ENCODE results near the gene TMEM170A.

GRCh38 chr16:75488322-75488721, 23.8 kb upstream of the TMEM170A start:
- no peak for TF ChIP-seq EZH2 (IDR thresholded peaks at IDR 0.05; ENCODE audit: borderline replicate concordance, low read depth, low read length, severe bottlenecking)
- TF ChIP-seq CTCF (IDR thresholded peaks at IDR 0.05; ENCODE audit: borderline replicate concordance, extremely low read depth, low read length, poor library complexity, severe bottlenecking), result no peak
